GM18519 (cell line): ENCODE measurements around the gene DAGLA.

ENCODE experiments used
- ATAC-seq: cut with Tn5 transposase; IDR thresholded peaks from one replicate; pipeline ENCODE4 v1.9.1; 2021; ENCODE audit warnings: mild to moderate bottlenecking, moderate library complexity; ENCODE audit not compliant: unreplicated experiment, low FRiP score

DAGLA gene

DNA sequence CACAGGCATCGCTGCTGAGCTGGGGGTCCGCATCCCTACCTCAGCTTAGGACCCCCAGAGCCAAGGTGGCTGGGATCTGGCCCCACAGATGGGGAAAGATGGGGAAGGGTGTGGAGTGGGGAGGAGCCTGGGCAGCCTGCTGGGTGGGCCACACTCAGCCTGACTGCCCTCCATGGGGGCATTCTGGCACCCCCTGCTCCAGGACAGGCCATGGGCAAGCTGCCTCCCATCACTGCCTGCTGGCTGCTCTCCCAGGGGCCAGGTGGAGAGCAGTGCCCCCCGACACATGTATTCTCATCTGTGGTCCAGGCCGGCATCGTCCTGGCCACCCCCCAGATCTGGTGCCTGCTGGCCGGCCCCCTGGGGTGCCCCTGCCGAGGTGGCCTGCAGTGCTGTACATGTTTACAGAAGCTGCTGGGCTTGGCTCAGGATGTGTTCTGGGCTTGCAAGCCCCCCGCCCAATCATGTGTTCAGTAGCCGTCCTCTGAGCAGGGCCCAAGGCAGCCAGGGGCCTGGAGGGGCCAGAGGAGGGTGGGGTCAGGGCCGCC is 64.5 kb downstream of the DAGLA start:
- no peak for ATAC-seq

DNA sequence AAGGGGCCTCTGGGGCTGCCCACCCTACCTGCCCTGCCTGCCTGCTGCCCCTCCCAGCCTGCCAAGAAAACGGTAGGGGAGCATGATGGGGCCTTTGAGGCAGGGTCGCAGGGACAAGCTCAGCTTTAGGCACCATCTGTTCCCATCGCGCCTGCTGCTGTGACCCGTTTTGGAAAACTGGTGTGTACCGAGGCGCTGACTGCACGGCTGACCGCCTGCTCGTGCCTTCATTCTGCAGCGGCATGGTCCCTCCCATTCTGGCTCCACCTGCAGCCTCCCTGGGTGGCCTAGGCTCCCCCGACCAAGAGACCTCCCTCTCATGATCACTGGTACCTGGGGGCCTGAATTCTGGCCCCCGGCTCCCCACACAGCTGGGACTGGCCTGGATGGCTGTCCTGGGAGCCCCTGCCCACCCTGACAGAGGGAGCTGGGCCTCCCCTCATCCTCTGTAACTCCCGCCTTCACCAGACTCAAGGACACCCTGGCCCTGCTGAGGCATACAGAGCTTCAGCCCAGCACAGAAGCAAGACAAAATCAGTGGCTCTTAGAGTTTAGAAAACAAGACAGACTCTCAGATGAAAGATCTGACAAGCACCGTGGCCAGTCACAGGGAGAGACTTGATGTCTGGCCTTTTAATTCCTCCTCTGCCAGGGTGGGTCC is 65.7 kb downstream of the DAGLA start:
- no peak for ATAC-seq

GRCh38 chr11:61746442-61747191 is 66.4 kb downstream of the DAGLA start:
- no peak for ATAC-seq

- no peak for ATAC-seq
Observed at GRCh38 chr11:61747192-61747966, 67.2 kb downstream of the DAGLA start.

DNA sequence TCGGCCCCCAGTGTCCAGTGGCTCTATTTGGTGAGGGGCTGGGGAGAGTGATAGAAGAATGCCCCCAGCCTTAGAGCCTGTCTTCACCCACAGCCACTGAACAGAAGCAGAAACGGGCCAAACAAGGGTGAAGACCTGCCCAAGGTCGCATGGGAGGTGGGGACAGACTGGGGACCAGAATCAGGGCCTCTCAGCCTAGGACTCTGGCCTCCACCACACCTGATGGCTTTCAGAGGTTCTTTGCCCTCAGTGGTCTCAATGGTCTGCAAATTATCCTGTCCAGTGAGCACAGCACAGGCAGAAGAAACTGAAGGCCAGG is 67.7 kb downstream of the DAGLA start:
- ATAC-seq: no peak

GRCh38 chr11:61749591-61750217 is 69.5 kb downstream of the DAGLA start:
- no peak for ATAC-seq

- ATAC-seq: no peak
Observed at GRCh38 chr11:61750631-61751273, 70.6 kb downstream of the DAGLA start.

DNA sequence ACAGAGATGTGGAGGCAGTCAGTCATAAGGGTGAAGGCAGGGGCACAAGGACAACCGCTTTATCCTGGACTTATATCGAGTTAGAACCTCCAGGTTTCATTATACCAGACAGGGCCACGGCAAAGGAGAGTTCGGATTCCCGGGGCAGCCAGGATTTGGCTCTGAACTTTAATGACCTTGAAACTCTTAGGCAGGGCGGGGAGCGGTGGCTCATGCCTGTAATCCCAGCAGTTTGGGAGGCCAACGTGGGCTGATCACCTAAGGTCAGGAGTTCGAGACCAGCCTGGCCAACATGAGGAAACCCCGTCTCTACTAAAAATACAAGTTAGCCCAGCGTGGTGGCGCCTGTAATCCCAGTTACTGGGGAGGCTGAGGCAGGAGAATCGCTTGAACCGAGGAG is 71.2 kb downstream of the DAGLA start:
- ATAC-seq: no peak

DNA sequence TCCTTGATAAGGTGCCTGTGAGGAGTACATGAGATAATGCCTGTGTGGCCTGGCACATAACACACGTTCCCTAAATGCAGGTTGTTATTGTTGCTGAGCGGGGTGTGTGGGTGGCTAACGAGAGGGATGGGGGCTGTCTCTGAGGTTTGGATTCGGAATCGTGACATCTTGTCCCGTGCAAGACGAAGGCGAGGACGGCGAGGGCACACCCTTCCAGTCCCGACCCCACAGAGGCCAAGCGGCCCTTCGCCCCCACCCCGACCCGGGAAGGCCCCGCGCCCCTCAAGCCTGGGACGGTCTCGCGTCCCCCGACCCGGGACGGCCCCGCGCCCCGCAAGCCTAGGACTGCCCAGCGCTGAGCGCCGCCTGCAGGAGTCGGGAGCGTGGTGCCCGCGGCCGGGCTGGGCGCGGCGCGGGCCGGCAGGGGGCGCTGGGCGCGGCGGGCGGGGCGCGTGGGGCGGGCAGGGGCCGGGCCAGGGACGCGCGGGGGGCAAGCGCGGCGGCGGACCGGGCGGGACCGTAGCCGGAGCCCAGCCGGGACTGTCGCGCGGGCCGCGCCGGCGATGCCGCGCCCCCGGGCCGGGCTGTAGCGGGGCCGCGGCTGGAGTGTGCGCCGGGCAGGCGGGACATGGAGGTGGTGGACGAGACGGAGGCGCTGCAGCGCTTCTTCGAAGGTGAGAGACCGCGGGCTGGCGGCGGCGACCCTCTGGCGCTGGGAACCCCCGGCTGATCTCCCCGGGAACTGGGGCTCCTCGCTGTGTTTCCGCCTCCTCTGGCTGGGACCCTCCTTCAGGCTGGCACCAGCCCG is 72.1 kb downstream of the DAGLA start, which contains the start of gene MYRF:
Gene MYRF, plus strand, starts transcription at position 520 of the 808 bp plus-strand sequence. Its CDS starts 109 bp downstream, at position 629.
- no peak for ATAC-seq

GRCh38 chr11:61752925-61753521 is 72.8 kb downstream of the DAGLA start:
- no peak for ATAC-seq

DNA sequence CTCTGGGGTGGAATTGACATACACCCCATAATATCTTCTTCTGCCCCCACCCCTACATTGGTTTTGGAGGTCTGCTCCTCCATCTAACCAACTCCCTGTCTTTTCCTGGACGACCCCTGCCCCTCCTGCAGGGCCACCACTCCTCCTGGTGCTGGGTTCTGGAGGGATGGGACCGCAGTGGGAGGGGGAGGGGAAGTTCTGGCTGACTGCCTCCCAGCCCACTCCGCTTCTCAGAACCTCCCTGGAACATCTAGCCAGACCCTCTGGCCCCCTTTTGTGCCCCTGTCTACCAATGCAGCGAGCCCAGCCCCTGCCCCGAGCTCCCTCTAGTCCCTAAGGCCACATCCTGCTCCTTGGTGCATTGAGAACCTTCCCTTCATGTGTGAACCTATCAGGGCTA is 73.5 kb downstream of the DAGLA start:
- no peak for ATAC-seq

- no peak for ATAC-seq
Observed at GRCh38 chr11:61754534-61755482, 74.6 kb downstream of the DAGLA start.

DNA sequence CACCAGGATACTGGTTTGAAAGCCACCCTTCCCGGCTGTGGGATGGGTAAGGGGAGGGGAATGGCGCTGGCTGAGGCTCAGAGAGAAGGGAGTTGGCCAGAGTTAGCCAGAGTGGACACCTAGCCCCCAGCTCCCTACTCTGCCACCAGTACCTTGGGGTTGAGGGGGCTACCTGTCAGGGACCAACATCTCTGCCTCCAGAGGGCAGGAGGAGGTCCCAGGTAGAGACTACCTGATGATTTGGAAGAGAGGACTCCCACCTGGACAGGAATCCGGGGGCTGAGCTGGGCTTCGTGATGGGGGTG is 75.9 kb downstream of the DAGLA start:
- ATAC-seq: no peak

- ATAC-seq: no peak
Observed at GRCh38 chr11:61756452-61757212, 76.4 kb downstream of the DAGLA start.

DNA sequence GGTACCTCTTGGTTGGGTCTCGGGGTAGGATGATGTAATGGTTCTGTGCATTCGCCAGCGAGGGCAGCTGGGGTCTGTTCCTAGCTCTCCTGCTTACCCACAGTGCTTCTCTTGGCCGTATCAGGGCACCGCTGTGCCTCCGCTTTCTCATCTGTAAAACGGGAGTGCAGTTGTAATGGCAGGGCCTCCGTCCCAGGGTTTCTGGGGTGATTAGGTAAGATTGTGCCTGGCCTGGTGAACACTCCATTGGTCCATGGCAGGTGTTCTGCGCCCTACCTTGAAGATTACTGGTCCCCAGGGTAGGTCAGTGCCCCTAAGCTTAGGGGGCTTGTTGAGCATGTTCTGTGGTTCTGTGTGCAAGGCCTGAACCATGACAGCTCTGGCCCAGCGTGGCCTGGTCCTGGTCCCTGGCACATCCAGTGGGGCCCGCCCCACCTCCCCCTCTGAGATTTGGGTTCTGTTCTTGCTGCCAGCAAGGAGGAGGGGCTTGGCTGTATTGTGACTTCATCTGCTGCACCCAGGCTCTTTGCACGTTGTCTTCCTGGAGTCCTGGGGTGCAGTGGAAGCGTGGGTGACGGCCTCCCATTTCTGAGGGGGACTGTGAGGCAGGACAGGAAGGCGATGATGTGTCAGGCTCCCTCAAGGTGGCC is 77.1 kb downstream of the DAGLA start:
- no peak for ATAC-seq

- ATAC-seq: no peak
Observed at GRCh38 chr11:61760946-61761345, 80.8 kb downstream of the DAGLA start.
